Stimulated activated CD4-positive, alpha-beta T cell treated with anti-CD3 and anti-CD28 coated beads, Interleukin-1b, Interleukin-23, amount 100 ng/mL, for 4 hours (primary cell): ENCODE results near the gene WAC.
"Not testable (repeated sequence)": the region's sequence is repeated elsewhere in the genome, so short reads cannot be mapped to it uniquely, and the experiment has no call there.

ENCODE experiments used
- DNase-seq, 2 donors: peaks; one replicate each; pipeline ENCODE4 v3.0.0-alpha.2; 2020; ENCODE audit warnings: low read depth in 2 of 2

Gene WAC

DNA sequence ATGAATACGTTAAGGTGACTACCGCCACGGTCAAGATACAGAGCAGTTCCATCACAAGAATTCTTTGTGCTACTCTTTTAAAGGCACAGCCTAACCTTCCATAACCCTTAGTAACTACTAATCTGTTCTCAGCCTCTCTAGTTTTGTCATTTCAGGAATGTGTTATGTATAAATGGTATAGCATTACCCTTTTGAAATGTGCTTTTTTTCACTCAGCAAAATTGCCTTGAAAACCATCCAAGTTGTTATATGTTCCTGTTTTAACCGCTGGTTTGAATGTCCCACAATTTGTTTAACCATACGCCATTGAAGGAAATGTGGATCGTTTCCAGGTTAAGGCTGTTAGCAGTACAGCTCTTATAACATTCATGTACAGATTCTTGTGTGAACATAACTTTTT lies 32.0 kb downstream of the WAC start:
- no peak for DNase-seq

GRCh38 chr10:28566458-28567015 lies 33.6 kb downstream of the WAC start:
- no peak for DNase-seq

- no peak for DNase-seq
Measured at GRCh38 chr10:28569506-28570159, 36.7 kb downstream of the WAC start.

DNA sequence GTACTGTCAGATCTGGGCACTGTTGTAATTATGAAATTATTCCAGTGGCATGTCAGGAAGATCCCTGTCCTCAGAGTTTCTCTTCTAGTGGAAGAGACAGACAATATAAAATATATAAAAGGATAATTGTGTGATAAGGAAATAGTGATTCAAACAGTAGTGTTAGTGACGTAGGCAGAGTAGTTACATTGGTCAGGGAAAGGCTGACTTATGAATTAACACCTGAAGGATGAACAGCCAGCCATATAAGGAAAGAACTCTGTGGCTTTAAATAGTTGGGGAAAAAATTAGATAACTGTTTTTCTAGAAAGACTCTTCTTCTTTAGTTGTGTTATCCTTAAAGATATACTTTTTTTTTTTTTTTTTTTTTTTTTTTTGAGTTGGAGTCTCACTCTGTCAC lies 37.7 kb downstream of the WAC start:
- DNase-seq: no peak

- DNase-seq: no peak
Measured at GRCh38 chr10:28571265-28571664, 38.3 kb downstream of the WAC start.

DNA sequence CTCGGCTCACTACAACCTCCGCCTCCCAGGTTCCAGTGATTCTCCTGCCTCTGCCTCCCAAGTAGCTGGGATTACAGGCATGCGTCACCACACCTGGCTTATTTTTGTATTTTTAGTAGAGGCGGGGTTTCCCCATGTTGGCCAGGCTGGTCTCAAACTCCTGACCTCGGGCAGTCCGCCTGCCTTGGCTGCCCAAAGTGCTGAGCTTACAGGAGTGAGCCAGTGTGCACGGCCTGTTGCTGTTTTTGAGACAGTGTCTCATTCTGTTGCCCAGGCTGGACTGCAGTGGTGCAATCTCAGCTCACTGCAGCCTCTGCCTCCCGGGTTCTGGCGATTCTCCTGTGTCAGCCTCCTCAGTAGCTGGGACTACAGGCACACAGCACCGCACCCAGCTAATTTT lies 41.3 kb downstream of the WAC start:
- not testable (repeated sequence) for DNase-seq

DNA sequence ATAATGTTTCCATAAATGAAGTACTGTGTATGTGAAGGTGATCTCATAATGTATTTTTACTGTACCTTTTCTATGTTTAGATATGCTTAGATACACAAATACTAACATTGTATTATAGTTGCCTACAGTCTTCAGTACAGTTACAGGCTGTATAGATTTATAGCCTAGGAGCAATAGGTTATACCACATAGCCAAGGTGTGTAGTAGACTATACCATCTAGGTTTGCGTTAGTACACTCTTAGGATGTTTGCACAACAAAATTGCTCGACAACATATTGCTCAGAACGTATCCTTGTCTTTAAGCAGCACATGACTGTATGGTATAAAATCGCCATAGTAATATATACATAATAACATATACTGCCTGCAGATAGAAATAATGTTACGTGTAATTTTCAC lies 42.9 kb downstream of the WAC start:
- DNase-seq: no peak

GRCh38 chr10:28577506-28577905 lies 44.6 kb downstream of the WAC start:
- DNase-seq: no peak

DNA sequence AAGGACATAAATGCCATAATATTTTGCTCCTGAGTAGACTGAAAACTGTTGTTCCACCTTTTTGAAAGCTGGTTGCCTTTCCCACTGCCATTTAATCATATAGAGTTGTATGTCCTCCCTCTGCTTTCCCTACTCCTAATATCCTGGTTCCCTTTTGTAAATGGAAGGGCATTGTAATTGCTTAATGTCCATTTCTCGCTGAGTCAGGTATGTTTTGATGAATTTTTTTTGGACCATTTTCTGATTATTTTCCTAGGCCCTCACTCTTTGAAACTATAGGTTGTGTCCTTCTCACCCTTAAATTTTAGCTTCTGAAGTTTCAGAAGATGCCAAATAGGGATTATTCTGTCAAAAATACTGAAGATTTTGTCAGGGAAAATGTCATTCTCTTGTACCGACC lies 45.5 kb downstream of the WAC start:
- no peak for DNase-seq

DNA sequence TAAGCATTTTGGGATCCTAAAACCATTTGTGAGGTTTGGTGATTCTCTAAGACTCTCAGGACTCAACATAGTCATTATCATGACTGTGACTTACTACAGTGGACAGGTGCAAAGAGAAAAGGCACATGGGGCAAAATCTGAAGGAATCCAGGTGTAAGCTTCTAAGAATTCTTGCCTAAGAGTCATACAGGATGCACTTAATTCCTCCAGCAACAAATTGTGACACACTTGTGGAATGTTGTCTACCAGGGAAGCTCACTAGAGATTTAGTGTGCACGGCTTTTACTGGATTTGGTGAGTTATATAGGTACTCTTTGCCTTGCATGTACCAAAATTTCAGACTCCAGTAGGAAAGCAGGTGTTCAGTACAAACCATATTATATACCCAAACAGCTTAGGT lies 47.9 kb downstream of the WAC start:
- no peak for DNase-seq

- no peak for DNase-seq
Measured at GRCh38 chr10:28581916-28582315, 49.0 kb downstream of the WAC start.

DNA sequence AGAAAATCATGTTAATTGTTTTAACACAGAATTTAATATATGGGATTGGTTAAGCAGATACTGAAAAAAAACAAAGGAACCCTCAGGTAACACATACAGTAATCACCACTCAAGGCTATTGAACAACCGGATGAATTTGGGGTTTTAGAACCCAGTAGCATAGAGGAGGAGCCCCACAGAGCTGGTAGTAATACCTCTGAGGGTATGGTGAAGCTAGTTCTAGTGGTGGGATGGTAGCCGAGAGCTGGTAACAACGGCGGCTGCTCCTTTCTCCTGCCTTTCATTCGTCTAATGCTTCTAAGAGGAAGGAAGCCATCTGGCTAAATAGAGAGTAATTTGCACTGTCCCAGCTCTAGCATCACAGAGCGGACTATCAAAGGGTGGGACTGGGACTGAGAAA lies 52.2 kb downstream of the WAC start:
- no peak for DNase-seq

GRCh38 chr10:28586176-28586575 lies 53.3 kb downstream of the WAC start:
- no peak for DNase-seq

- no peak for DNase-seq
Measured at GRCh38 chr10:28587270-28587969, 54.5 kb downstream of the WAC start.

- DNase-seq: no peak
Measured at GRCh38 chr10:28587970-28588290, 55.0 kb downstream of the WAC start.

DNA sequence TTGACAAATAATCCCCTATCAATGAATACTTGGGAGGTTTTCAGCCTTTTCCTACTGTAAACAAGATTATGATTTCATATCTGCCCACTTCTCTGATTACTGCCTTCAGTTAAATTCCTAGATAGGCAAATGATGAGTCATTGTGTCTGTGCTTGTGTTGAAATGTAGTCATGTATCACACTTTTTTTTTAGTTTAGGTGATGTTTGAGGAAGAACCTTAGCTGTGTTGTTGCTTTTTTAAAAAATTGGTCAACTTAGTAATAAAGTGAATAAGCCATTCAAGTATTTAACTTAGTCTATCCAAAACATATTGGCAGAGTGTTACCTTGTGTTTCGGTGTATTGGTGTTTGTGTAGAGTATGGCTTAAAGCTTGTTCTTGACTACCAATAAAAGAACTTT lies 60.0 kb downstream of the WAC start:
- DNase-seq: no peak

DNA sequence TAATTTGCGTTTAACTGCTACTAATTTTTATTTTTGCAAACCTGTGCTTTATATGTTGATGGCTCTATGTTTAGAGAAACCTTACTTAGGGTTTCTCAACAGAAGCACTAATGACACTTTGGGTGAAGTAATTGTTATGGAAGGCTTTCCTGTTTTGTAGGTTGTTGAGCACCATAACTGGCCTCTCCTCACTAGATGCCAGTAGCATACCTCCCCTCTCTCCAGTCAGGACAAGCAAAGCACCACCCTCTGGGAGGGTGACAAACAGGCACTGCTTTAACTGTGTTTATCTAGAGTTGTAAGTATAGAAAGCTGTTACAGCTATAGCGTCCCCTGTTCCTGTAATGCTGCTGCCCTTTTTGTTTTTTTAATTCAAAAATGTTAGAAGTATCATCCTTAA lies 60.9 kb downstream of the WAC start:
- no peak for DNase-seq

DNA sequence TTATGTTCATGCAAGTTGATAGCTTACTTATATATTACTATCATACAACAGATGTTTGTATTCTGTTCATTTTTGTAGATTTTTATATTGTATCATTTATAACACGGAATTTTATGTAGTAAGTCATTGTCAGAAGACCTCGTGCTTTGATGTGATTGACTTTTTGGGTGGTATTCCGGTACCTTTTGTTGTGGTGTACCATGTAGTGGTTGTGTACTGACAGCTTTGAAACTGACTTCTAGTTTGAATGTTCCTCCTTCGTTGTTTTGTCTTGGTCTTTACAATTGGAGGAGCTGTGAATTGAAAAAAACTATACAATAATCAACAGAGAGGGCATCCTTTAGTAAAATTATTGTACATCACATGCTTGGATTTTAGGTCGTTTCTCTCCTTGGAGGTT lies 61.5 kb downstream of the WAC start:
- DNase-seq: no peak

- no peak for DNase-seq
Measured at GRCh38 chr10:28595613-28596012, 62.7 kb downstream of the WAC start.

DNA sequence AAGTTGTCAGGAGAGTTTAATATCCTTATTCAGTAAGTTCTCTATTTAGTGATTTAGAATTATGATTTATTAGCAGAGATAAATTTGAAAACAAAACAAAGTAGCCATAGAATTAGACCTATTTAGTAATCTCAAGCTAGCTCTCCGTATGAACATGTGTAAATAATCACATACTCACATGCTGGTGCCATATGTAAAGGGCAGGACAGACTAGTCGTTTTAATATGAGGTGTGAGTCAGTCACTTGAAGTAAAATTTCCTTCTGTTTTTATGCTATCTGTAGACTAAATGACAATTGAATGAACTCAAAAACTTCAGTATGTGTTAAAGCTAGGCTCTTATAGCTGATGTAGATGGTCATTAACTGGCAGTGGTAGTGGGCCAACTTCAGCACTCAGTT lies 67.1 kb downstream of the WAC start:
- no peak for DNase-seq

GRCh38 chr10:28601012-28601411 lies 68.1 kb downstream of the WAC start:
- no peak for DNase-seq

DNA sequence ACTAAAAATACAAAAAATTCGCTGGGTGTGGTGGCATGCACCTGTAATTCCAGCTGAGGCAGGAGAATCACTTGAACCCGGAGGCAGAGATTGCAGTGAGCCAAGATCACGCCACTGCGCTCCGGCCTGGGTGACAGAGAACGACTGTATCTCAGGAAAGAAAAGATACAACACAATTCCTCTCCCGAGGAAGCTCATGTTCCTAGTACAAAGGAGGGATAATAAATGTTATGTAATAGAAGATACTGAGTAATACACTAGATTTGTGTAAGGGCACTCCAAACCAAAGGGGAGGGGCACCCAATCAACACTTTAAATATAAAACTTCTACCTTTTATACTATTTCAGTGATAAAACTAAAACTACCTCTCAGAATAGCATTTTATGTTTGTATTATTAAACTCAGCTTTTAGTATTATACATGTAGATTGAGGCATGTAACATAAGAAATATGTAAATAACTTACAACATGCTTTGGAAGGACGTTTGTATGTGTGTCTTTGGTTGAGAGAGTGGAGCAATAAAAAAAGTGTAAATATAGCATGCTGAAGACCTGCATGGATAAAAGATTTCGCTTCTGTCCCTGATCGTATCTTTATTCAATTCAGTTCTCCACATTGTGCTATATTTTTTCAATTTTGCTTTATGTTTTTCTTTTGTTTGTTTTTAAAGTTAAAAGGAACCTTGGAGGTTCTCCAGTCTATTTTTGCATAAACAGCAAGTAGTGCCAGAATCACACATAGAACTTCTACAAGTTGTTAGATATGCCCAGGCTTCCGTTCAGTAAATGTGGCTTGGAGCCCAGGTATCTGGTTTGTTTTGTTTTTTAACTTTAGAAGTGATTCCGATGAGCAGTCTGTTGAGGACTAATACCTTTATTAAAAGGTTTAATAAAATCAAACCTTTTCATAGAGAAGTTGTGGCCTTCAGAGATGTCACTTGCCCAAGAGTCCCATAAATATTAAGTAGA lies 71.9 kb downstream of the WAC start:
- DNase-seq: no peak

DNA sequence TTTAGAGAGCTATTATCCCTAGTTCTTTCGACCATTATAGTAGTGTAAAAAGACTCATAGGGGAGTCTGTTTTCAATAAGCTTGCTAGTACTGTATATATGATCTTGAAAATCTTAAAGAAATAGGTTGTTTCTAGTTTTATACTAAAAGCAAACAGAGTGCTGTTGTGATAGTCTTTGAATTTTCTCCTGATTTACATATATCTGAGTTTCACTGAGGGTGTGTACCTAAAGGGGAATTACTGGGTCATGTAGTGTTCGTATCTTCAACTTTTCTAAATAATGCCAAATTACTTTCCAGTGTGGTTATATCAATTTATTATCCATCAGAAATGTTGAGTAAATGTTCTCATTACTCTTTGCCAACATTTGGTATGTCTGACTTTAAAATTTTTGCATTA lies 73.7 kb downstream of the WAC start:
- DNase-seq: no peak
